Spleen (tissue), 11 donors: Measurements from ENCODE around the gene BICDL2. TPM values are rescaled to one million over a fixed set of nuclear protein-coding genes. Genes with fewer than 3 reads are reported as not detected.

Source experiments
- DNase-seq: peaks from one replicate; pipeline ENCODE4 v3.0.0-alpha.2; 2020
- H3K27ac ChIP-seq, 8 donors: fragments of 200-600 bp; sonication (generic) in 7 of 8; 1 replicate in 4 of 8; 2 replicates in 4 of 8; pipeline versions ENCODE4 v1.5.0 to v1.8.0; 2016 to 2021; ENCODE audit warnings: inconsistent platforms in 4 of 8, mild to moderate bottlenecking in 4 of 8, moderate library complexity in 1 of 8
- H3K27me3 ChIP-seq, 7 donors: fragments of 200-600 bp; sonication (generic) in 6 of 7; replicated peaks in 1 of 7; 1 replicate in 4 of 7; 2 replicates in 3 of 7; pipeline versions ENCODE4 v1.5.0 to v1.8.0; 2016 to 2021; ENCODE audit warnings: inconsistent platforms in 3 of 7, mild to moderate bottlenecking in 1 of 7
- H3K36me3 ChIP-seq, 6 donors: fragments of 200-600 bp; sonication (generic) in 5 of 6; 1 replicate in 4 of 6; 2 replicates in 2 of 6; pipeline versions ENCODE4 v1.5.0 to v1.8.0; 2016 to 2021; ENCODE audit warnings: inconsistent platforms in 2 of 6
- H3K4me1 ChIP-seq, 6 donors: fragments of 200-600 bp; sonication (generic) in 5 of 6; 1 replicate in 3 of 6; 2 replicates in 3 of 6; pipeline versions ENCODE4 v1.5.0 to v1.8.0; 2016 to 2021; ENCODE audit warnings: inconsistent platforms in 3 of 6
- H3K4me3 ChIP-seq, 8 donors: fragments of 200-600 bp; sonication (generic) in 7 of 8; 1 replicate in 4 of 8; 2 replicates in 4 of 8; pipeline versions ENCODE4 v1.5.0 to v1.8.0; 2016 to 2021; ENCODE audit warnings: inconsistent platforms in 4 of 8, mild to moderate bottlenecking in 4 of 8, moderate library complexity in 2 of 8
- H3K9me3 ChIP-seq, 8 donors: fragments of 200-600 bp; sonication (generic) in 7 of 8; 1 replicate in 4 of 8; 2 replicates in 4 of 8; pipeline versions ENCODE4 v1.5.0 to v1.8.0; 2016 to 2021; ENCODE audit warnings: inconsistent platforms in 4 of 8
- CTCF ChIP-seq, 11 experiments: fragments of 200-600 bp in 7 of 11; fragments of 450-650 bp in 4 of 11; sonication (generic) in 4 of 11; IDR thresholded peaks in 8 of 11; conservative IDR thresholded peaks in 3 of 11; 1 replicate in 7 of 11; 2 replicates in 4 of 11; pipeline versions ENCODE4 v1.4.0 to v1.8.0; 2016 to 2021; ENCODE audit warnings: antibody characterized with exemption in 11 of 11, inconsistent platforms in 4 of 11, mild to moderate bottlenecking in 1 of 11
- POLR2A ChIP-seq, 3 donors: fragments of 450-650 bp; IDR thresholded peaks; one replicate each; pipeline ENCODE4 v1.5.1; 2017; ENCODE audit warnings: antibody characterized with exemption in 3 of 3, mild to moderate bottlenecking in 1 of 3
- POLR2AphosphoS5 ChIP-seq, 3 donors: sonication (generic); formaldehyde crosslinking; IDR thresholded peaks; one replicate each; pipeline ENCODE4 v1.5.1; 2017; ENCODE audit warnings: antibody characterized with exemption in 3 of 3
- WGBS, 5 donors: extraction: QIAGEN DNeasy Blood & Tissue Kit in 3 of 5; methylation state at CpG; one replicate each; pipeline versions ENCODE4 v1.1.5 to v1.1.7; 2013 to 2018; 5-methylcytosine and 5-hydroxymethylcytosine counted together
- intact Hi-C: fragments of 100-400 bp; cut with DNase I; formaldehyde crosslinking; loops from one replicate; pipeline ENCODE4 v1.15.0; 2023; ENCODE audit warnings: low total_unique reads
- polyA plus RNA-seq, 3 donors: library from polyadenylated mRNA; stranded (reverse); fragments of 200-250 nt; gene quantifications; one replicate each; pipeline ENCODE4 v1.2.1, GENCODE V29; 2013
- total RNA-seq, 7 donors: library from RNA; depleted of rRNA in 3 of 7; stranded (reverse); fragments of >200 nt in 3 of 7; fragmentation: NEBNext Ultra II Directional in 4 of 7; extraction: Animal tissue kit (Norgen Biotek cat#: 25700) in 4 of 7; gene quantifications; one replicate each; pipeline versions ENCODE4 v1.1.0 to v1.2.1, GENCODE V29; 2016 to 2021
- donor health status: healthy with polysubstance abuse.
- donor health status: DM: no; HTN: no; CAD: no; lungs with moderate emphysema.
- donor health status: DM: no; HTN: no; CAD: no.
- donor health status: Bipolar disorder and iron deficiency.
- donor health status: healthy.
- donor health status: DM: no; HTN: no; CAD: no.
- donor health status: DM: yes; HTN: yes; CAD: no.

BICDL2 gene
- total and polyA plus RNA-seq, 10 donors = 0.03 to 0.77 (median 0.30) TPM; not detected in 3

GRCh38 chr16:3020247-3020603 lies 16.5 kb downstream of the BICDL2 start, which contains the start of gene TNFRSF12A:
Gene TNFRSF12A, plus strand, starts transcription at chr16:3020368. Its CDS starts 30 bp downstream, at chr16:3020398.
- TF ChIP-seq POLR2AphosphoS5 (IDR thresholded peaks at IDR 0.05) (peak; percentile 71 to 78 (median 76)), CTCF (IDR thresholded peaks at IDR 0.05 in 8 of 11, conservative IDR thresholded peaks at IDR 0.05 in 3 of 11) (peak in 4 of 11 experiments; percentile 6 to 39 (median 28)), POLR2A (IDR thresholded peaks at IDR 0.05) (no peak)
- peak; percentile 94 for DNase-seq
- Histone ChIP-seq H3K9me3 (no peaks in the 10 kb centered on the region), H3K27me3 (peaks cover 0 to 40% (median 17%) of the 10 kb centered on the region in 7 donors), H3K36me3 (peaks cover 0 to under 1% (median 0%) of the 10 kb centered on the region in 6 donors), H3K4me1 (peaks cover 41 to 77% (median 69%) of the 10 kb centered on the region in 6 donors), H3K4me3 (peak within 1 kb of the TSS; percentile 47 to 86 (median 58)), H3K27ac (peak within 1 kb of the TSS; percentile 64 to 95 (median 94))
- intact Hi-C loops = no loop called here
- WGBS, 5 donors = 0 to 1% (median 0%) methylated on average over 10 to 49 of the region's 49 CpGs

- peak overlapping the region in 7 of 8 donors; percentile 56 to 86 (median 59) for H3K4me3 ChIP-seq
- H3K27ac ChIP-seq = peak overlapping the region in 5 of 8 donors; percentile 82 to 95 (median 94)
- H3K4me1 ChIP-seq = peaks cover 41 to 72% (median 64%) of the 10 kb centered on the region in 6 donors
- no peak for DNase-seq
- no peak for TF ChIP-seq CTCF (IDR thresholded peaks at IDR 0.05 in 8 of 11, conservative IDR thresholded peaks at IDR 0.05 in 3 of 11)
- no peaks in the 10 kb centered on the region for H3K9me3 ChIP-seq
- peaks cover 0 to 45% (median 17%) of the 10 kb centered on the region in 7 donors for H3K27me3 ChIP-seq
- intact Hi-C loops = no loop called here
- H3K36me3 ChIP-seq = no peaks in the 10 kb centered on the region
- 29 to 53% (median 32%) methylated on average over 28 to 40 of the region's 40 CpGs for WGBS, 5 donors
These were observed 17.0 kb downstream of the BICDL2 start for GRCh38 chr16:3019594-3020246.

- DNase-seq = no peak
- Histone ChIP-seq H3K27ac (no peak within 1 kb of the TSS), H3K4me1 (peaks cover 28 to 56% (median 49%) of the 10 kb centered on the region in 6 donors), H3K4me3 (no peak within 1 kb of the TSS), H3K27me3 (peaks cover 0 to 63% (median 30%) of the 10 kb centered on the region in 7 donors), H3K9me3 (no peaks in the 10 kb centered on the region), H3K36me3 (no peaks in the 10 kb centered on the region)
- TF ChIP-seq POLR2A (IDR thresholded peaks at IDR 0.05) = no peak
- peak in 2 of 11 experiments; percentile 4 to 17 for TF ChIP-seq CTCF (IDR thresholded peaks at IDR 0.05 in 8 of 11, conservative IDR thresholded peaks at IDR 0.05 in 3 of 11)
- peak in 1 of 3 donors; percentile 27 for TF ChIP-seq POLR2AphosphoS5 (IDR thresholded peaks at IDR 0.05)
- intact Hi-C loops = no loop called here
- WGBS, 5 donors = 9 to 16% (median 15%) methylated on average over 9 to 52 of the region's 52 CpGs
These were observed 18.8 kb downstream of the BICDL2 start, which contains the start of gene CLDN6 for GRCh38 chr16:3017794-3018506. Gene CLDN6, minus strand, starts transcription at chr16:3018183. Its CDS starts 2,162 bp downstream, at chr16:3016021.

GRCh38 chr16:3017344-3017743 lies 19.4 kb downstream of the BICDL2 start:
- WGBS, 5 donors = 60 to 87% (median 77%) methylated on average over 8 to 20 of the region's 20 CpGs
- TF ChIP-seq POLR2AphosphoS5 (IDR thresholded peaks at IDR 0.05) = no peak
- no peak for TF ChIP-seq CTCF (IDR thresholded peaks at IDR 0.05 in 8 of 11, conservative IDR thresholded peaks at IDR 0.05 in 3 of 11)
- TF ChIP-seq POLR2A (IDR thresholded peaks at IDR 0.05) = no peak
- Histone ChIP-seq H3K4me3 (no peak overlapping the region), H3K9me3 (no peaks in the 10 kb centered on the region), H3K27ac (no peak overlapping the region), H3K27me3 (peaks cover 0 to 69% (median 32%) of the 10 kb centered on the region in 7 donors), H3K4me1 (peaks cover 23 to 55% (median 43%) of the 10 kb centered on the region in 6 donors), H3K36me3 (no peaks in the 10 kb centered on the region)
- intact Hi-C loops = no loop called here
- no peak for DNase-seq
